ENCODE results near the gene FAM187B.
"Not testable (repeated sequence)": the region's sequence is repeated elsewhere in the genome, so short reads cannot be mapped to it uniquely, and the experiment has no call there.

The FAM187B gene

DNA sequence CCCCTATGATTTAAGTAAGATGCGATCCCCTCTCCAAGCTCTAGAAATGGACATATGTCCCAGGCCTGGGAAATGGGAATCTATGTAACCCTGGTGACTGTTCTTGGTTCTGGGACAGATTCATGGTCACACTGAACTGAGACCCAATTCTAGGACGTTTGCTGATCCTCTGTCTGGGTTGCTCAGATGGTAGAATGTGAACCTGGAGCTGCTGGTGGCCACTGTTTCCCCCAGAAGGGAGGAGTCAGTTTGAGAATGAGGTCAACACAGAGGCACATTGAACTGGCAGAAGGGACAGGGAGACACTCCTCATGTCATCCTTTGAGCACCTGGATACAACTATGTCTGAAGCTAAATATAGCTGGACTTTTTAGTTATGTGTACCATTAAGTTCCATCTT, 29.1 kb downstream of the FAM187B start:
- H3K27ac ChIP-seq (ENCODE audit: low read depth, low read length), result no peak overlapping the region
- no peaks in the 10 kb centered on the region for H3K36me3 ChIP-seq (ENCODE audit: control insufficient read depth, low read length)
- H3F3A ChIP-seq (ENCODE audit: control insufficient read depth, insufficient read depth), result no peaks in the 10 kb centered on the region
- TF ChIP-seq, protein P1, sequence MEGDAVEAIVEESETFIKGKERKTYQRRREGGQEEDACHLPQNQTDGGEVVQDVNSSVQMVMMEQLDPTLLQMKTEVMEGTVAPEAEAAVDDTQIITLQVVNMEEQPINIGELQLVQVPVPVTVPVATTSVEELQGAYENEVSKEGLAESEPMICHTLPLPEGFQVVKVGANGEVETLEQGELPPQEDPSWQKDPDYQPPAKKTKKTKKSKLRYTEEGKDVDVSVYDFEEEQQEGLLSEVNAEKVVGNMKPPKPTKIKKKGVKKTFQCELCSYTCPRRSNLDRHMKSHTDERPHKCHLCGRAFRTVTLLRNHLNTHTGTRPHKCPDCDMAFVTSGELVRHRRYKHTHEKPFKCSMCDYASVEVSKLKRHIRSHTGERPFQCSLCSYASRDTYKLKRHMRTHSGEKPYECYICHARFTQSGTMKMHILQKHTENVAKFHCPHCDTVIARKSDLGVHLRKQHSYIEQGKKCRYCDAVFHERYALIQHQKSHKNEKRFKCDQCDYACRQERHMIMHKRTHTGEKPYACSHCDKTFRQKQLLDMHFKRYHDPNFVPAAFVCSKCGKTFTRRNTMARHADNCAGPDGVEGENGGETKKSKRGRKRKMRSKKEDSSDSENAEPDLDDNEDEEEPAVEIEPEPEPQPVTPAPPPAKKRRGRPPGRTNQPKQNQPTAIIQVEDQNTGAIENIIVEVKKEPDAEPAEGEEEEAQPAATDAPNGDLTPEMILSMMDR (IDR thresholded peaks at IDR 0.05; ENCODE audit: low read depth, low read length, poor library complexity, severe bottlenecking), result no peak
- TF ChIP-seq EZH2phosphoT487 (IDR thresholded peaks at IDR 0.05; ENCODE audit: borderline replicate concordance, low read length), result no peak
- H3K9me3 ChIP-seq (ENCODE audit: control insufficient read depth, insufficient read depth, low read length), result no peaks in the 10 kb centered on the region
- H4K20me1 ChIP-seq (ENCODE audit: control insufficient read depth, insufficient read depth, low read depth, low read length), result no peaks in the 10 kb centered on the region
- peaks cover 7% of the 10 kb centered on the region for H3K4me1 ChIP-seq (ENCODE audit: control insufficient read depth, low read length)
- no peaks in the 10 kb centered on the region for H3K9me2 ChIP-seq (replicated peaks; ENCODE audit: control insufficient read depth, low read length)
- no peaks in the 10 kb centered on the region for H3K79me2 ChIP-seq (ENCODE audit: control insufficient read depth, low read length)
- peaks cover 22% of the 10 kb centered on the region for H3K27me3 ChIP-seq (ENCODE audit: control insufficient read depth, low read length)
- H3K4me2 ChIP-seq (ENCODE audit: low read length), result no peak overlapping the region
- H3K4me3 ChIP-seq (ENCODE audit: low read length), result no peak overlapping the region

- not testable (repeated sequence) for H3K27ac ChIP-seq (ENCODE audit: low read depth, low read length); H3K4me1 ChIP-seq (ENCODE audit: control insufficient read depth, low read length); H3F3A ChIP-seq (ENCODE audit: control insufficient read depth, insufficient read depth); H4K20me1 ChIP-seq (ENCODE audit: control insufficient read depth, insufficient read depth, low read depth, low read length); H3K79me2 ChIP-seq (ENCODE audit: control insufficient read depth, low read length); H3K4me2 ChIP-seq (ENCODE audit: low read length); H3K4me3 ChIP-seq (ENCODE audit: low read length); H3K36me3 ChIP-seq (ENCODE audit: control insufficient read depth, low read length); H3K9me3 ChIP-seq (ENCODE audit: control insufficient read depth, insufficient read depth, low read length); H3K9me2 ChIP-seq (replicated peaks; ENCODE audit: control insufficient read depth, low read length)
- peaks cover 22% of the 10 kb centered on the region for H3K27me3 ChIP-seq (ENCODE audit: control insufficient read depth, low read length)
Observed at GRCh38 chr19:35196861-35197260, 31.7 kb downstream of the FAM187B start.

DNA sequence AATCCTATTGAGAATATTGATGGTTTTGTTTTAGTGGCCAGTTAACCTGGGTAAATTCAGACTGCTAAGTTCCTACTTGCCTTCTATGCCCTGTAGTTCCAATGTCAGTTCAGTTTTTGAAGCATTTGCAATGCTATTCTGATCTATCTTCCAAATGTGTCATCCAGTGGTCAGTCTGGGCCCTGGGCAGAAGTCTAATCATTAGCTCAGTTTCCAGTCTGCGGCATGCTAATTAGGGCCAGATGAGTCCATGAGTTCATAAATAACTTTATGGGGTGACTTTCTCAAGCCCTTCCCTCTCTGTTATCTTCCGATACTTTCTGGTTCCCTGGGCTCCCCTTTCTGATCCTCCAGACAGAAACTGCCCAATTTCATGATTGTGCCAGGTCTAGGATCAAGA, 32.7 kb downstream of the FAM187B start:
- Histone ChIP-seq H3K36me3 (ENCODE audit: control insufficient read depth, low read length) (no peaks in the 10 kb centered on the region), H3K27me3 (ENCODE audit: control insufficient read depth, low read length) (peaks cover 22% of the 10 kb centered on the region), H3F3A (ENCODE audit: control insufficient read depth, insufficient read depth) (no peaks in the 10 kb centered on the region), H3K9me2 (replicated peaks; ENCODE audit: control insufficient read depth, low read length) (no peaks in the 10 kb centered on the region), H4K20me1 (ENCODE audit: control insufficient read depth, insufficient read depth, low read depth, low read length) (no peaks in the 10 kb centered on the region), H3K79me2 (ENCODE audit: control insufficient read depth, low read length) (no peaks in the 10 kb centered on the region), H3K9me3 (ENCODE audit: control insufficient read depth, insufficient read depth, low read length) (peaks cover 3% of the 10 kb centered on the region), H3K4me2 (ENCODE audit: low read length) (no peak overlapping the region), H3K4me3 (ENCODE audit: low read length) (no peak overlapping the region), H3K4me1 (ENCODE audit: control insufficient read depth, low read length) (no peaks in the 10 kb centered on the region), H3K27ac (ENCODE audit: low read depth, low read length) (no peak overlapping the region)
- no peak for TF ChIP-seq EZH2phosphoT487 (IDR thresholded peaks at IDR 0.05; ENCODE audit: borderline replicate concordance, low read length)
- TF ChIP-seq, protein P1 (IDR thresholded peaks at IDR 0.05; ENCODE audit: low read depth, low read length, poor library complexity, severe bottlenecking), result no peak

- no peaks in the 10 kb centered on the region for H3K9me2 ChIP-seq (replicated peaks; ENCODE audit: control insufficient read depth, low read length)
- H3K4me1 ChIP-seq (ENCODE audit: control insufficient read depth, low read length), result no peaks in the 10 kb centered on the region
- no peaks in the 10 kb centered on the region for H4K20me1 ChIP-seq (ENCODE audit: control insufficient read depth, insufficient read depth, low read depth, low read length)
- H3K9me3 ChIP-seq (ENCODE audit: control insufficient read depth, insufficient read depth, low read length), result peaks cover 3% of the 10 kb centered on the region
- H3K27me3 ChIP-seq (ENCODE audit: control insufficient read depth, low read length), result peaks cover 19% of the 10 kb centered on the region
- H3K4me3 ChIP-seq (ENCODE audit: low read length), result no peak overlapping the region
- no peaks in the 10 kb centered on the region for H3K36me3 ChIP-seq (ENCODE audit: control insufficient read depth, low read length)
- H3K4me2 ChIP-seq (ENCODE audit: low read length), result no peak overlapping the region
- H3K79me2 ChIP-seq (ENCODE audit: control insufficient read depth, low read length), result no peaks in the 10 kb centered on the region
- TF ChIP-seq EZH2phosphoT487 (IDR thresholded peaks at IDR 0.05; ENCODE audit: borderline replicate concordance, low read length), result no peak
- TF ChIP-seq, protein P1 (IDR thresholded peaks at IDR 0.05; ENCODE audit: low read depth, low read length, poor library complexity, severe bottlenecking), result no peak
- H3F3A ChIP-seq (ENCODE audit: control insufficient read depth, insufficient read depth), result no peaks in the 10 kb centered on the region
- no peak overlapping the region for H3K27ac ChIP-seq (ENCODE audit: low read depth, low read length)
Observed at GRCh38 chr19:35194012-35194984, 34.2 kb downstream of the FAM187B start.
